ENCODE data around the gene PSMB3.

Gene PSMB3

DNA sequence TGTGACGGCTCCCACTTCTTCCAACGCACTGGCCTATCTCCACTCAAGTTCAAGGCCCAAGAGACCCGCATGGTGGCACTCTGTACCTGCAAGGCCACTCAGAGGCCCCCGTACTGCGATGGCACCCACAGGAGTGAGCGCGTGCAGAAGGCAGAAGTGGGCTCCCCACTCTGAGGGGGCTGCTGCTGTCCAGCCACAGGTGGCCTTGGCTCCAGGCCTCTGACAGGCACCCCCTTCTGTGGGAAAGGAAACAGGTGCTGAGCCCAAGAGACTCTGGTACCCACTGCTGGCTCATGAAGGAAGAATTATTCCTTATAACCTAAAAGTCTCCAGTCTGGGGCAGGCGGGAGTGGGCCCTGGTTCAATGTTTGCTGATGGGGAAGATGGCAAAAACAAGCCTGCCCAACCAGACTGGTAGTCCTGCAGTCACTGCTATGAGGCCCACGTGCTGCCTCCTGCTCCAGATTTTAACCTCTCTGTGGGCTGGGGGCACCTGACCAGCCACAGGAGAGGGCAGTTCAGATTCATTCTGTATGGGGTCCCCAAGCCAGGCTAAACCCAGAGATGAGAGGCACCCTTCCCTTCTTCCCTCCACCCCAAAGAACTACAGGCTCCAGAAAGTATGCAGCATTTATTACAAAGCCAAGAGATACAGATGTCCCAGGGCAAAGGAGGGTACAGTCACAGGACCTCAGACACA, 19.1 kb upstream of the PSMB3 start:
- in situ Hi-C loops (cut with HindIII; ENCODE audit: low sequenced_read_pairs) = no loop called here

DNA sequence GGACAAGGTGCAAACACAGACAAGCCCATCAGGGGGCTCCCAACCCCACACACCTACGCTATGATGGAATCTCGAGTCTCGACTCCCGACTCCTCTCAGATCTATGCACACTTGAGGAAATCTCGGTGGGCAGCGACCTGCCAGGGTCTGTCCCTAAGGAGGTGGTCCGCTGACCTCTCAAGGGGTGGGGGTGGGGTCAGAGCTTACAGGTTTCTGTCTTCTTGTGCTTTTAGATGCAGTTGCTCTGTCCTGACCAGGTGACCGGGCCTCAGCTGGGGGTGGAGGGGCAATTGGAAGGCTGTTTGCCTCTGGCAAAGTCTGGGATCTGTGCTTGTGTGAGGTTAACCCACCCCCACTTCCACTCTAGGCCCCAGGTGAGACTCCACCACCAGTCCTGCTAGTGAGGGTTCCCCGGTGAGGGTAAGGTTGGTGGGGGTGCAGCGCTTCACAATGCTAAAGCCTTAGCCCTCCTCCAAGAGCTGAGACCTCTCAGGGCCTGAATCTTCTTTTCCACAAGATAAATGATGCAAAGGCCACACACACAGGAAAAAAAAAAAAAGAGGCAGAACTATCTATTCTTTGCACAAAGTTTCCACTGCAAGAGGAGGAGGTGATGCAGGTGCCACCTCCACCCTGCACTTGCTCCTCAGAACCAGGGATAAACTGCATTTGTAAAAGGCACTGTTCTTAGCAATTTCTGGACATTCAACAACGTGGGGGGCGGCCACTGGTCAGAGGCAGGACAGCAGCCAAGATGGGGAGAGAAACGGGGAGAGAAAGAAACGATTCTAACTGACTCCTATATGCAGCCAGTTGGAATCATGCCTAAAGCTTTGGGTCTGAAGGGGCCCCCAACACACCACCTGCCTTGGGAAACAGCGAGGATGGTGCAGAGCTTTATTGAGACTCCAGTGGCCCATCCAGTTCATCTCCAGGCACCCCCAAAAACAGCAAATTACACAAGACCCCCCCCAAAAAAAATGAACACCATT, 18.3 kb upstream of the PSMB3 start:
- in situ Hi-C loops (cut with HindIII; ENCODE audit: low sequenced_read_pairs) = no loop called here

GRCh38 chr17:38735161-38735997, 17.2 kb upstream of the PSMB3 start:
- in situ Hi-C loops (cut with HindIII; ENCODE audit: low sequenced_read_pairs) = no loop called here

GRCh38 chr17:38738007-38738662, 14.4 kb upstream of the PSMB3 start:
- in situ Hi-C loops (cut with HindIII; ENCODE audit: low sequenced_read_pairs) = no loop called here

DNA sequence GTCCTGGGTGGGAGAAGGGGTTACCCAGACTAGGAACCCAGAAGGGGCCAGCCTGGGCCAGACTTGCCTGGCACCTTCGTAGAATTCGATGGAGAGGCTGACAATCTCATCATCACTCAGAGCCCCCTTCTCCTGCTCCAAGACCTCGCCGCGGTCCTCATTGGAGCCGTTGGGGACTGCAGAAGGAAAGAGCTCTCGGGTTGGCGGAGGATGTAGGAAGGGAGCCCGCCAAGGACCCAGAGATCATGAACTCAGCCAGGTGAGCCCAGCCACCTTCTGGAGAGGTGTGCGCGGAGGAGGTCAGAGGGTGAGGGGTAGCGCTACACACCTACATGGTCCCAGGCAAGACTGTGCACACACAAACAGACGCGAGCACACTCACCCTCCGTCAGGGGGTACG, 13.9 kb upstream of the PSMB3 start:
- in situ Hi-C loops (cut with HindIII; ENCODE audit: low sequenced_read_pairs) = no loop called here

GRCh38 chr17:38739305-38739704, 13.2 kb upstream of the PSMB3 start:
- in situ Hi-C loops (cut with HindIII; ENCODE audit: low sequenced_read_pairs) = no loop called here

- in situ Hi-C loops (cut with HindIII; ENCODE audit: low sequenced_read_pairs) = no loop called here
Measured at GRCh38 chr17:38740044-38740443, 12.5 kb upstream of the PSMB3 start.

DNA sequence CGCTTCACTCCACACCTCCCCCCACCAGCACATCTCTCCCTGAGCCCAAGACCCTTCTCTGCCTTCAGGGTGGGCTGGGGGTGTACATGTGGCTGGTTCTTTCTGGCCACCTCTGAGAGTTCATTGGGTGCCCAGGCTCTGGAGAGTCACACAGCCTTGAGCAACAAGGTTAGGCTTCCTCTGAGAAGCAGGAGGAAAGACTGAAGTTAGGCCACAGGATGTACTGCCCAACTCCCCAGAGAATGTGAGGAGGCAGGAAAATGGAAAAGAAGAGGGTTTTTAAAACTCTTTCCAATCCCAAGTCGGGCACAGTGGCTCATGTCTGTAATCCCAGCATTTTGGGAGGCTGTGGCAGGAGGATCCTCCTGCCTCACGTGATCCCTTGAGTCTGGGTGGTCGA, 11.7 kb upstream of the PSMB3 start:
- in situ Hi-C loops (cut with HindIII; ENCODE audit: low sequenced_read_pairs) = no loop called here

GRCh38 chr17:38741461-38741860, 11.1 kb upstream of the PSMB3 start:
- in situ Hi-C loops (cut with HindIII; ENCODE audit: low sequenced_read_pairs) = no loop called here

DNA sequence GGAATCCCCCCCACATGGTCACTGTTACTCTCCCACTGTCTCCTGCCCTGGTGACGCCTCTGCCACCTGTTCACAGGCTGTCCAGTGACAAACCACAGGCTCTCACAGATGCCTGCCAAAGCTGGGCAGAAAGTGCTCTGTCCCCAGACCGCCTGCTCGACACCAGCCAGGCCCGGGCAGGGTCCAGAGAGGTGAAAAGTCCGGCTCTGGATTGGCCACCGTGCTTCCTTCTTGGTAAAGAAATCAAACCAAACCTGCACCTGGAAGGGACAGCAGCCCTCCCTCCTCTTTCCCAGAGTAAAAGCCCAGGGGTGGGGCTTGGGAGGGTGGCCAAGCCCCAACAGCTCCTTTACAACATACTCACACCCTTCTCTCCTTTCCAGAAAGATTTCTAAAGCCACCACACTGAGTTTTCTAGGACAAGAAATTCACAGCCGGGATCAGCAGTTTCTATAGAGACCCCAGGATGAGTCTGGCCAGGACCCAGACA, 10.6 kb upstream of the PSMB3 start:
- in situ Hi-C loops (cut with HindIII; ENCODE audit: low sequenced_read_pairs) = no loop called here

DNA sequence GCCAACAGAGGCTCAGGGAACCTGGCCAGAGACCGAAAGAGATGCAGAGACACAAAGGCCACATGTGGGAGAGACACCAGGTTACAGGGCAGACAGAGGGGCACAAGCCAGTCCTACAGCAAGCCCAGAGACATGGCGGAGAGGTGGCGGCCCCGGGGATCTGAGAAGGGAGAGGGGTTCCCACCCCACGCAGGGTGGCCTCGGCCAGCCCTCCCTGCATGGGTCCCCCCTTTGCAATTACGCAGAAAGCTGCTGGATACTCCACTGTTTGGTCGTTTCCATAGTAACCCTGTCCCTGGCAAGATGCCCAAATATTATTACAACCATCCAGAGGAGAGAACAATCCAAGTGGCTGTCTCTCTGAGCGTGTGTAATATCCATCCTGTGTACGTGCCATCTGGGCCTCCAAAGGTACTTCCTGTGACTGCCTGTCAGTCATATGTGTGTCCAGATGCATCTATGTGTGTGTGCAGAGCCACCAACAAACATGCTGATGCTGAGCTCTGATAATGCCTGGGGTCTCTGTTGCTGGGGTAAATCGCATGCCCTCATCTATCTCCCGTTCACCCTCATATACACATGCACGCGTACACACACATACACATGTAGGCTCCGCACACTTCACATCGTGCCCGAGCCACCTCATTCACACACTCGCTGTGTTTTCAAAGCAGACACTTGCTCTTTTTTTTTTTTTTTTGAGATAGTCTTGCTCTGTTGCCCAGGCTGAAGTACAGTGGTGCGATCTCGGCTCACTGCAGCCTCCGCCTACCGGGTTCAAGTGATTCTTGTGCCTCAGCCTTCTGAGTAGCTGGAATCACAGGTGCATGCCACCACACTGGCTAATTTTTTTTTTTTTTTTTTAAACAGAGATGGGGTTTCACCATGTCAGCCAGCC, 9.9 kb upstream of the PSMB3 start:
- in situ Hi-C loops (cut with HindIII; ENCODE audit: low sequenced_read_pairs) = no loop called here

DNA sequence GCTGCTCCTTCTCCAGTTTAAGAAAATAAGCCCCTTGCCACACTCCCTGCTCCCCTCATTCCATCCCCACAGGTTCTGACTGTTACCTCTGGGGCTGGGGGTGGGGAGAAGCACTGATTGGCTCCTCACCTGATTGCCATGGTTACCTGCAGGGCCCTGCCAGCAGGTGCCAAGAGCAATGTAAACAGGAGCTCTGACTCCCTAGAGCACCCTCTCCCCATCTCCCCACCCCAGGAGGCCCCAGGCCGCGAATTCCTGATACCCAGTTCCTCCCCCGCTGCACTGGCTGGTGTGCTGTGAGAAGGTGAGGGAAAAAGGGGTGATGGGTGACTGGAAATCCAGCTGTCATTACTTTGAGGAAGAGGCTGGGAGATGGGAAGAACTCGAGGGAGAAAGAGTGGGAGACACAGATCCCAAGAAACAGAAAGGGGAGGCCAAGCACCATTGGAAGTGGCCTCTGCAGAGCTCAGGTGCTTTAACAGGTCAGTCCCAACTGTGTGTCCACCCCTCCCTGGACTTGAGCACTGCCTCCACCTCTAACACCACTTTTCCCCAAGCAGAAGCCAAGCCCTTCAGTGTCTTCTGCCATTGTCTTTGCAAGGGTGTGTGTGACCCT, 8.9 kb upstream of the PSMB3 start:
- in situ Hi-C loops (cut with HindIII; ENCODE audit: low sequenced_read_pairs) = no loop called here

- in situ Hi-C loops (cut with HindIII; ENCODE audit: low sequenced_read_pairs) = no loop called here
Measured at GRCh38 chr17:38745545-38745944, 7.0 kb upstream of the PSMB3 start.

DNA sequence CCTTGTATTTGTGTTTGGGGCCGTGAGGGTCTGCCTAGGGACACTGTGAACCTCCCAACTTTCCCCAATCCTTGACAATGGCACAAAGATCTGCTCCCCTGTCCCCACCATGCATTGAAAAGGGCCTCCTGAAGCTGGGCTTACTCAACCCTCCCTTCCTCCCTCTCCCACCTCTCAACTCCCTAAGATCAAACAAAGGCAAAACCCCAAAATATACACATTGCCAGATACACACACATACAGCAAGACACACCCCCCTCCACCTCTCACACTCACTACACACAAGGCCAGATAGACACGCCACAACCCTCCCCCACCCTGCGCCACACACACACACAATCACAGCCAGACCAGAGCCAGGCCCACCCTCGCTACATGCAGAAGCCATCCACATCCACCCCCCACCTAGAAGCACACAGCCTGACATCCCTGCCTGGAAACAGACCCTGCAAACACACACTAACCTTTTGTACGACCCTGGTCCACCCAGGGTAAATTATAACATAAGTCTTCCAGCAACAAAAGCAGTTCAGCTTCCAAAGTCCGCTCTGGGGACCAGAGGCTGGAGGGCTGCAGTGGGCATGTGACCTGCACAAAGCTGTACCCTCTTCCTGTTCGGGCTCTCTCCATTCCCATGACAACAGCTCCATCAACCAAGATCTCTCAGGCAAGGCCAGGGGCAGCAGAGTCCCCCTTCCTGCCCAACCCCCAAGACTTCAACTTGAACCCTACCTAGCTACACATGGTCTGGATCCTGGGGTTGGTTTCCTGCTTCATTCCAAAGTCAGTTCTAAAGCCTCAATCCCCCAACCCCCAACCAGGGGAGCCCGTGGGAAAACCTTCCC, 6.3 kb upstream of the PSMB3 start:
- in situ Hi-C loops (cut with HindIII; ENCODE audit: low sequenced_read_pairs) = no loop called here

DNA sequence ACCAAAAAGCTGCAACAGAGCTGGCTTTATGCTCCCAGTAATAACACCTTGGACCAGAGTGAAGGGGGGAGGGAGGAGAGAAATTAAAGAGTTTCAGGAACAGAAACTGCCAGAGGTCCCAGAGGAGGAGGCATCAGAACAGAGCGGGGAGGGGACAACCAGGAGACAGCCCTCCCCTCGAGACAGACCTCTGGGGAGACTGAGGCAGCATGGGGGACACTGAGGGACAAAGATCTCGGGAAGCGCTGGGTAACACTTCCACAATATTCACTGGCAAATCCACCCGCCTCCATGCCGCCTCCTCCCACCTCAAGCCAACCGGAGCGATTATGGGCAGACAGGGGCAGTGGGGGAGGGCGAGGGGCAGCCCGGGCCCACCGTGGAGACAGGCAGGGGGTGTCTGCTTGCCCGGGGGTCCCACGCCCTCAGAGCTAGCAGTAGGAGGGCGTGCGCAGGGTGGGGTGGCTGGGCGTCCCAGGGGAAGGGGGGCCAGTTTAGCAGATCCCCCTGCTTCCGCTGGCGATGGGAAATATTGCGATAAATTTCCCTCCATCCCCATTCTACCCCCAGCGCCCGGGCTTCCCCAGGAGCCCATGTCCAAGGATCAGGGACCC, 5.6 kb upstream of the PSMB3 start:
- in situ Hi-C loops (cut with HindIII; ENCODE audit: low sequenced_read_pairs) = no loop called here

- in situ Hi-C loops (cut with HindIII; ENCODE audit: low sequenced_read_pairs) = no loop called here
Measured at GRCh38 chr17:38747463-38748148, 4.9 kb upstream of the PSMB3 start.

Data from DLD1 (cell line).